WI38 (cell line): Measurements from ENCODE around the gene FREM1.

Experiments
- H3K4me3 ChIP-seq: 2 replicates; pipeline ENCODE4 v1.5.1; 2011; ENCODE audit warnings: low read depth, mild to moderate bottlenecking, control low read depth, low read length
- TF ChIP-seq, protein P1 (sequence below): IDR thresholded peaks from 2 replicates; pipeline ENCODE4 v1.5.1; 2012; ENCODE audit warnings: low read depth, mild to moderate bottlenecking, control low read depth, low read length

FREM1 gene

DNA sequence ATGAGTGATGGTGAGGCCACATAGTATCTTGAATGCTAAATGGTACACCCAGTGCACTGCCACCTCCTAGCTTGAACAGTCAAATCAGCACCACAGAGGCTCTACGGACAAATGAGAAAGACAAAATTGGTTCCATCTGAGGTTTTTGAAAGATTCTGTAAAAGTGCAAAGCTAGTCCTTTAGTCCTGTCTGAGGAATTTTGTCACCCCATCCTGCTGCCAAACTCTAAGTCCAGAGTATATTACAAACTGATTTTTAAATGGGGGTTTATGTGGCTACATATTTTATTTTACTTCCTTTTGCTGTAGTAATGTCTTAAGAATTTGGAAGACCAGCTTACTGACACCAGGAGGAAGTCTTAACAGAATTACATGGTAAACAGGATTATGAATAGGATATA, 7.7 kb downstream of the FREM1 start:
- H3K4me3 ChIP-seq = no peak overlapping the region
- TF ChIP-seq, protein P1, sequence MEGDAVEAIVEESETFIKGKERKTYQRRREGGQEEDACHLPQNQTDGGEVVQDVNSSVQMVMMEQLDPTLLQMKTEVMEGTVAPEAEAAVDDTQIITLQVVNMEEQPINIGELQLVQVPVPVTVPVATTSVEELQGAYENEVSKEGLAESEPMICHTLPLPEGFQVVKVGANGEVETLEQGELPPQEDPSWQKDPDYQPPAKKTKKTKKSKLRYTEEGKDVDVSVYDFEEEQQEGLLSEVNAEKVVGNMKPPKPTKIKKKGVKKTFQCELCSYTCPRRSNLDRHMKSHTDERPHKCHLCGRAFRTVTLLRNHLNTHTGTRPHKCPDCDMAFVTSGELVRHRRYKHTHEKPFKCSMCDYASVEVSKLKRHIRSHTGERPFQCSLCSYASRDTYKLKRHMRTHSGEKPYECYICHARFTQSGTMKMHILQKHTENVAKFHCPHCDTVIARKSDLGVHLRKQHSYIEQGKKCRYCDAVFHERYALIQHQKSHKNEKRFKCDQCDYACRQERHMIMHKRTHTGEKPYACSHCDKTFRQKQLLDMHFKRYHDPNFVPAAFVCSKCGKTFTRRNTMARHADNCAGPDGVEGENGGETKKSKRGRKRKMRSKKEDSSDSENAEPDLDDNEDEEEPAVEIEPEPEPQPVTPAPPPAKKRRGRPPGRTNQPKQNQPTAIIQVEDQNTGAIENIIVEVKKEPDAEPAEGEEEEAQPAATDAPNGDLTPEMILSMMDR = no peak

DNA sequence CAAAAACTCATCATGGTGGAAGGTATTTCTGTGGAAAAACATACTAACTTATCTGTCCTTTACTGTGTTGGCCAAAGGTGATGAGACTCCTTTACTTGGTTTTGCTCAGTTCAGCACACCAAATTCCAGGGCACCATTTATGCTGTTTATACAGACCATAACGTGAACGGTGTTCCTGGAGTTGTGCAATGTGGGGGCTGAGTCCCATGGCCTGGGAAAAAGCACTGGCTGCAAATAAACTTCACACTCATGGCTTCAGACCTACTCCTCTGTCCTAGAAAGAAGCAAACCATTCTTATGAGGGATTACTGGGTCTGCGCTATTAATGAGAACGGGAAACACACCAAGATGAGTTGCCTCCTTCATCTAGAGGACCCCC, 10.4 kb downstream of the FREM1 start:
- H3K4me3 ChIP-seq = no peak overlapping the region
- TF ChIP-seq, protein P1 = no peak

DNA sequence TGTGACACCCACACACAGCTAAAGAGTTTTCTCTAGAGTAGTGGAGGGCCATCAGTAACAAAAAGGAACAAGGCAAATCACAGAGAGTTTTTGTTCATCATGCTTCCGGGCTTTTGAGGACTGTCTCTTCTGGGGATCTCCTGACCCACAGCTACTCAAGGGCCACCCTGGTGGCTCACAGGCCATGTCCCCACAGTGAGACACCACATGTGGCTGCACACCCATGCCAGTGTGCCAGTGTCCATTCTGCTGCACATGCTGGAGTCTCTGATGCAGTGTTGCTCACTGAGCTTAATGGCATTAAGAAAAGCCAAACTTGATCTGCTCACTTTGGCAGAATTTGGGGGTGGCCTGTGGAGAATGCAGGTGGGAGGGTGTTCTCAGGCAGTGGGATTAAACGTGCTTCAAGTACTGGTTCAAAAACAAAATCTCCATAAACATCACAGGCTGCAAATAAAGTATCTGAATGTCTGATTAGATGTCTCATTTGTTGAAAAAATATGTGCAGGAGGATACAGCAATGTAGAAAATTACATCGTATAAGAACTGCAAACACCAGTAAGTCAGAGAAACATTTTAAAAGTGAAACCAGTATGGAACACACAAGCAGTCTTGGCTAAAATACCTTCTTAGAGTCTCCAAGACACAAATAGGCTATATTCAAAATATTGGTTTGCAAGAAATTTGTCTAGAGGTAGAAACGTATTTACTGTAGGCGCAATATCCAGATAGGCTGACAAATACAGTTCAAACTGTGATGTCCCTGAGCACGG, 11.0 kb downstream of the FREM1 start:
- TF ChIP-seq, protein P1 = no peak
- H3K4me3 ChIP-seq = no peak overlapping the region

DNA sequence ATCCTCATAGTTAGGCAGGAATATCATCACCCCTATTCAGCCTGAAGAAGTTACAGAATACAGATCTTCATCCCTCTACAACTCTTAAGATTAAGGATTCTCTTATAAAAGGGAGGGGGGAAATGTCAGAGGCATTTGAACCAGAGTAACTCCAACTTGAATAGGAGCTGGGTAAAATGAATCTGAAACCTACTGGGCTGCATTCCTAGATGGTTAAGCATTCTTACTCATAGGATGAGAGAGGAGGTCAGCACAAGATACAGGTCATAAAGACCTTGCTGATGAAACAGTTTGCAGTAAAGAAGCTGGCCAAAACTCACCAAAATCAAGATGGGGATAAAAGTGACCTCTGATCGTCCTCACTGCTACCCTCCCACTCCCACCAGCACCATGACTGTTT, 14.4 kb downstream of the FREM1 start:
- no peak overlapping the region for H3K4me3 ChIP-seq
- TF ChIP-seq, protein P1 = no peak

DNA sequence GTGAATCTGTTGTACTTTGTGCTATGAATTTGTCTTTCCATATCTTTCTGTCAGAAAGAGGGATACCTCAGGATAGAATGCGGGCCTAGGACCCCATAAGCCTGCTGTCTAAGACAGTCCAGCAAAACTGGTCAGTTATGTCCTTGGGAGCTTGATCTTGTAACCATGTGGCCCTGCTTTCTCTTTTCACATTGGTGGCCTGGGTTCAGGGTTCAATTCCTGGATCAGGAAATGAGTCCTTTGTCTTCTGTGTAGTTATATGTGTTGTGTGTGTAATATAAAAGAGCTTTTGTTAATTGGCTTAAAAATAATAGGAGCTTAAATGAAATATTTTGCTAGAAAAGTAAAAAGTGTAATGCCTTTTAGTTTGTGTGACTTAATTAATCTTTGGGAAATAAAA, 16.9 kb downstream of the FREM1 start:
- H3K4me3 ChIP-seq = no peak overlapping the region
- TF ChIP-seq, protein P1 = no peak

DNA sequence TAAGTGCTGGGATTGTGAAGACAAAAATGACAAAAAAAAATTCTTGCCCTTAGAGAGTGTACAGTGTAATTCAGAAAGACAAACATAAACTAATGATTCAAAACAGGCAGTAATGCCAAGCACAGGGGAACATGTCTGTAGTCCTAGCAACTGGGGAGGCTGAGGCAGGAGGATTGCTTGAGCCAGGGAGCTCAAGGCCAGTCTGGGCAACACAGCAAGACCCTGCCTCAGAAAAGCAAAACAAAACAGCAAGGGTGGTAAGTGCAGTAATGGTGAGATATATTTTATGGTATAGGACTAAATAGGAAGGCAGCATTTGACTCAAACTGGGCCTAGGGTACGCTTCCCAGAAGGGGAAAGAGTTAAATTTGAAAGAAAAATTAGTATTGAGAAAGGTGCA, 18.9 kb downstream of the FREM1 start:
- TF ChIP-seq, protein P1 = no peak

DNA sequence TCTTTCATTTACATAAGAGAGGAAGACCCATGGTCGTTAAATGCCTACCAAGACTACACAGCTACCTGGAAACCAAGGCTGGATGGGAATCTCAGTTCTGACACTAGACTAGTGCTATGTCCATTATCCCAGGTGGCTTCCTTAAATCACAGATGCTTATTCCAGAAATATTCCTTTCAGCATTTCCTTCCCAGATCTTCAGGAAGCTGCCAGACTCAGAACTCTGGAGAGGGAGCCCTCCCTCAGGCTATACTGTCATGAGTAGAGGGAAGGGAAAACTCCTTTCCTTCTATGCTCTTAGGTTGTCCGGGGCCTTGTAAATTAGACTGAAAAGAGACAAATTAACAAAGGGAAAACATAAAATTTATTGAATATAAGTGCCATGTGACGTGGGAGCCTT, 20.8 kb downstream of the FREM1 start:
- TF ChIP-seq, protein P1 = no peak
- H3K4me3 ChIP-seq = no peak overlapping the region

More for the DNA sequence above, 18.9 kb downstream of the FREM1 start:
- H3K4me3 ChIP-seq = no peak overlapping the region
